ENCODE data around the gene STARD10. TPM values are rescaled to one million over a fixed set of nuclear protein-coding genes. Genes with fewer than 3 reads are reported as not detected.

The STARD10 gene
- total and polyA plus RNA-seq, 9 of the 15 experiments (the other 6 are each of a cell fraction or from before 2014, with no cell fraction given) = 0.15 to 52.9 (median 32.3) TPM

DNA sequence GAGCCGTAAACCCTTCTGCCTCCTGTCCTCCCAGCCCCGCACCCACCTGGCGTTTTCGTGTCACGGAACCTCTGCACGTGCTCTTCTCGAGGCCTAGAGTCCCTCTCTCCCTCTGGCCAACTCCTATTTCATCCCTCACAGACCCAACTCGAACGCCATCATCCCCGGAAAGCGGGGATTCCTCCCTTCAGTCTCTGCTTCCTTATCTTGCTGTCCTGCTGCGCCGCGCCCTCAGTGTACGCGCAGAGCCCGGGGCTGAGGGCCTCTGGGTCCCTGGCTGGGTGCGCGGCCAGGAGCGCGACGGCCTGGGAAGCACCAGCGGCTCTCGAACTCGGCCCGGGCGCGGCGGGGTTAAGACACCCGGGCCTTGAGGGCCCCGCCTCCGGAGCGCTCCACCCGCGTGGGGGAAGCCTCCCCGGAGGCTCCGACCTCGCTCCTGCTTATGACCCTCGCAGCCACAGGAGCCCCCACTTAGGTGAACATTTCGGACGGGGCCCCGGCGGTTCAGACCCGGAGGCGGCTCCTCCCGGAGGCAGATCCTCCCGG lies 20.0 kb upstream of the STARD10 start (continued):
- TF ChIP-seq, protein P1, sequence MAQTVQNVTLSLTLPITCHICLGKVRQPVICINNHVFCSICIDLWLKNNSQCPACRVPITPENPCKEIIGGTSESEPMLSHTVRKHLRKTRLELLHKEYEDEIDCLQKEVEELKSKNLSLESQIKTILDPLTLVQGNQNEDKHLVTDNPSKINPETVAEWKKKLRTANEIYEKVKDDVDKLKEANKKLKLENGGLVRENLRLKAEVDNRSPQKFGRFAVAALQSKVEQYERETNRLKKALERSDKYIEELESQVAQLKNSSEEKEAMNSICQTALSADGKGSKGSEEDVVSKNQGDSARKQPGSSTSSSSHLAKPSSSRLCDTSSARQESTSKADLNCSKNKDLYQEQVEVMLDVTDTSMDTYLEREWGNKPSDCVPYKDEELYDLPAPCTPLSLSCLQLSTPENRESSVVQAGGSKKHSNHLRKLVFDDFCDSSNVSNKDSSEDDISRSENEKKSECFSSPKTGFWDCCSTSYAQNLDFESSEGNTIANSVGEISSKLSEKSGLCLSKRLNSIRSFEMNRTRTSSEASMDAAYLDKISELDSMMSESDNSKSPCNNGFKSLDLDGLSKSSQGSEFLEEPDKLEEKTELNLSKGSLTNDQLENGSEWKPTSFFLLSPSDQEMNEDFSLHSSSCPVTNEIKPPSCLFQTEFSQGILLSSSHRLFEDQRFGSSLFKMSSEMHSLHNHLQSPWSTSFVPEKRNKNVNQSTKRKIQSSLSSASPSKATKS (CRISPR knock-in tag; IDR thresholded peaks at IDR 0.05) = no peak
- TF ChIP-seq, protein P2, sequence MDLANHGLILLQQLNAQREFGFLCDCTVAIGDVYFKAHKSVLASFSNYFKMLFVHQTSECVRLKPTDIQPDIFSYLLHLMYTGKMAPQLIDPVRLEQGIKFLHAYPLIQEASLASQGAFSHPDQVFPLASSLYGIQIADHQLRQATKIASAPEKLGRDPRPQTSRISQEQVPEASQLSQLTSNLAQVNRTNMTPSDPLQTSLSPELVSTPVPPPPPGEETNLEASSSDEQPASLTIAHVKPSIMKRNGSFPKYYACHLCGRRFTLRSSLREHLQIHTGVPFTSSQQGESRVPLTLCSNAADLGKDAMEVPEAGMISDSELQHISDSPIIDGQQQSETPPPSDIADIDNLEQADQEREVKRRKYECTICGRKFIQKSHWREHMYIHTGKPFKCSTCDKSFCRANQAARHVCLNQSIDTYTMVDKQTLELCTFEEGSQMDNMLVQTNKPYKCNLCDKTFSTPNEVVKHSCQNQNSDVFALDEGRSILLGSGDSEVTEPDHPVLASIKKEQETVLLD (IDR thresholded peaks at IDR 0.05) = no peak
- TF ChIP-seq PHF20 (IDR thresholded peaks at IDR 0.05; ENCODE audit: partially characterized antibody) = peak; percentile 79
- TF ChIP-seq, protein P3, sequence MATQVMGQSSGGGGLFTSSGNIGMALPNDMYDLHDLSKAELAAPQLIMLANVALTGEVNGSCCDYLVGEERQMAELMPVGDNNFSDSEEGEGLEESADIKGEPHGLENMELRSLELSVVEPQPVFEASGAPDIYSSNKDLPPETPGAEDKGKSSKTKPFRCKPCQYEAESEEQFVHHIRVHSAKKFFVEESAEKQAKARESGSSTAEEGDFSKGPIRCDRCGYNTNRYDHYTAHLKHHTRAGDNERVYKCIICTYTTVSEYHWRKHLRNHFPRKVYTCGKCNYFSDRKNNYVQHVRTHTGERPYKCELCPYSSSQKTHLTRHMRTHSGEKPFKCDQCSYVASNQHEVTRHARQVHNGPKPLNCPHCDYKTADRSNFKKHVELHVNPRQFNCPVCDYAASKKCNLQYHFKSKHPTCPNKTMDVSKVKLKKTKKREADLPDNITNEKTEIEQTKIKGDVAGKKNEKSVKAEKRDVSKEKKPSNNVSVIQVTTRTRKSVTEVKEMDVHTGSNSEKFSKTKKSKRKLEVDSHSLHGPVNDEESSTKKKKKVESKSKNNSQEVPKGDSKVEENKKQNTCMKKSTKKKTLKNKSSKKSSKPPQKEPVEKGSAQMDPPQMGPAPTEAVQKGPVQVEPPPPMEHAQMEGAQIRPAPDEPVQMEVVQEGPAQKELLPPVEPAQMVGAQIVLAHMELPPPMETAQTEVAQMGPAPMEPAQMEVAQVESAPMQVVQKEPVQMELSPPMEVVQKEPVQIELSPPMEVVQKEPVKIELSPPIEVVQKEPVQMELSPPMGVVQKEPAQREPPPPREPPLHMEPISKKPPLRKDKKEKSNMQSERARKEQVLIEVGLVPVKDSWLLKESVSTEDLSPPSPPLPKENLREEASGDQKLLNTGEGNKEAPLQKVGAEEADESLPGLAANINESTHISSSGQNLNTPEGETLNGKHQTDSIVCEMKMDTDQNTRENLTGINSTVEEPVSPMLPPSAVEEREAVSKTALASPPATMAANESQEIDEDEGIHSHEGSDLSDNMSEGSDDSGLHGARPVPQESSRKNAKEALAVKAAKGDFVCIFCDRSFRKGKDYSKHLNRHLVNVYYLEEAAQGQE (IDR thresholded peaks at IDR 0.05; ENCODE audit: borderline replicate concordance) = no peak
- TF ChIP-seq, protein P3 (CRISPR knock-in tag; IDR thresholded peaks at IDR 0.05; ENCODE audit: low read depth) = 0 out of 2 replicates have a peak, but pooled peaks have one; percentile 24
- no peak for TF ChIP-seq ZNF717 (CRISPR knock-in tag; IDR thresholded peaks at IDR 0.05)
- no peak for TF ChIP-seq C11orf30 (IDR thresholded peaks at IDR 0.05; ENCODE audit: low read depth)
- TF ChIP-seq FOXA3 (CRISPR knock-in tag; conservative IDR thresholded peaks at IDR 0.05 in 1 of 2, IDR thresholded peaks at IDR 0.05 in 1 of 2) = peak in 1 of 2 experiments; percentile 66; a peak in 1 of 4 replicates
- TF ChIP-seq, protein P4, sequence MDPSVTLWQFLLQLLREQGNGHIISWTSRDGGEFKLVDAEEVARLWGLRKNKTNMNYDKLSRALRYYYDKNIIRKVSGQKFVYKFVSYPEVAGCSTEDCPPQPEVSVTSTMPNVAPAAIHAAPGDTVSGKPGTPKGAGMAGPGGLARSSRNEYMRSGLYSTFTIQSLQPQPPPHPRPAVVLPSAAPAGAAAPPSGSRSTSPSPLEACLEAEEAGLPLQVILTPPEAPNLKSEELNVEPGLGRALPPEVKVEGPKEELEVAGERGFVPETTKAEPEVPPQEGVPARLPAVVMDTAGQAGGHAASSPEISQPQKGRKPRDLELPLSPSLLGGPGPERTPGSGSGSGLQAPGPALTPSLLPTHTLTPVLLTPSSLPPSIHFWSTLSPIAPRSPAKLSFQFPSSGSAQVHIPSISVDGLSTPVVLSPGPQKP (CRISPR knock-in tag; IDR thresholded peaks at IDR 0.05) = no peak
- TF ChIP-seq, protein P5, sequence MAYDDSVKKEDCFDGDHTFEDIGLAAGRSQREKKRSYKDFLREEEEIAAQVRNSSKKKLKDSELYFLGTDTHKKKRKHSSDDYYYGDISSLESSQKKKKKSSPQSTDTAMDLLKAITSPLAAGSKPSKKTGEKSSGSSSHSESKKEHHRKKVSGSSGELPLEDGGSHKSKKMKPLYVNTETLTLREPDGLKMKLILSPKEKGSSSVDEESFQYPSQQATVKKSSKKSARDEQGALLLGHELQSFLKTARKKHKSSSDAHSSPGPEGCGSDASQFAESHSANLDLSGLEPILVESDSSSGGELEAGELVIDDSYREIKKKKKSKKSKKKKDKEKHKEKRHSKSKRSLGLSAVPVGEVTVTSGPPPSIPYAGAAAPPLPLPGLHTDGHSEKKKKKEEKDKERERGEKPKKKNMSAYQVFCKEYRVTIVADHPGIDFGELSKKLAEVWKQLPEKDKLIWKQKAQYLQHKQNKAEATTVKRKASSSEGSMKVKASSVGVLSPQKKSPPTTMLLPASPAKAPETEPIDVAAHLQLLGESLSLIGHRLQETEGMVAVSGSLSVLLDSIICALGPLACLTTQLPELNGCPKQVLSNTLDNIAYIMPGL (CRISPR knock-in tag; IDR thresholded peaks at IDR 0.05) = no peak
- TF ChIP-seq ZNF408 (CRISPR knock-in tag; IDR thresholded peaks at IDR 0.05; ENCODE audit: low read depth) = no peak

Data from K562 (cell line).